Lung microvascular endothelial cell (primary cell): ENCODE data around the gene FERMT1. TPM values are rescaled to one million over a fixed set of nuclear protein-coding genes. Genes with fewer than 3 reads are reported as not detected.

Experiments
- DNase-seq, 2 donors: peaks; one replicate each; pipeline versions ENCODE4 v3.0.0 to v3.0.0-alpha.2; 2010; ENCODE audit warnings: low read depth in 2 of 2
- total RNA-seq: library from RNA; depleted of rRNA; stranded (reverse); fragments of >200 nt; gene quantifications from 2 replicates; pipeline ENCODE4 v1.2.1, GENCODE V29; 2014

The FERMT1 gene, protein sequence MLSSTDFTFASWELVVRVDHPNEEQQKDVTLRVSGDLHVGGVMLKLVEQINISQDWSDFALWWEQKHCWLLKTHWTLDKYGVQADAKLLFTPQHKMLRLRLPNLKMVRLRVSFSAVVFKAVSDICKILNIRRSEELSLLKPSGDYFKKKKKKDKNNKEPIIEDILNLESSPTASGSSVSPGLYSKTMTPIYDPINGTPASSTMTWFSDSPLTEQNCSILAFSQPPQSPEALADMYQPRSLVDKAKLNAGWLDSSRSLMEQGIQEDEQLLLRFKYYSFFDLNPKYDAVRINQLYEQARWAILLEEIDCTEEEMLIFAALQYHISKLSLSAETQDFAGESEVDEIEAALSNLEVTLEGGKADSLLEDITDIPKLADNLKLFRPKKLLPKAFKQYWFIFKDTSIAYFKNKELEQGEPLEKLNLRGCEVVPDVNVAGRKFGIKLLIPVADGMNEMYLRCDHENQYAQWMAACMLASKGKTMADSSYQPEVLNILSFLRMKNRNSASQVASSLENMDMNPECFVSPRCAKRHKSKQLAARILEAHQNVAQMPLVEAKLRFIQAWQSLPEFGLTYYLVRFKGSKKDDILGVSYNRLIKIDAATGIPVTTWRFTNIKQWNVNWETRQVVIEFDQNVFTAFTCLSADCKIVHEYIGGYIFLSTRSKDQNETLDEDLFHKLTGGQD
- under 0.01 and 0.44 TPM in 2 replicates for total RNA-seq

DNA sequence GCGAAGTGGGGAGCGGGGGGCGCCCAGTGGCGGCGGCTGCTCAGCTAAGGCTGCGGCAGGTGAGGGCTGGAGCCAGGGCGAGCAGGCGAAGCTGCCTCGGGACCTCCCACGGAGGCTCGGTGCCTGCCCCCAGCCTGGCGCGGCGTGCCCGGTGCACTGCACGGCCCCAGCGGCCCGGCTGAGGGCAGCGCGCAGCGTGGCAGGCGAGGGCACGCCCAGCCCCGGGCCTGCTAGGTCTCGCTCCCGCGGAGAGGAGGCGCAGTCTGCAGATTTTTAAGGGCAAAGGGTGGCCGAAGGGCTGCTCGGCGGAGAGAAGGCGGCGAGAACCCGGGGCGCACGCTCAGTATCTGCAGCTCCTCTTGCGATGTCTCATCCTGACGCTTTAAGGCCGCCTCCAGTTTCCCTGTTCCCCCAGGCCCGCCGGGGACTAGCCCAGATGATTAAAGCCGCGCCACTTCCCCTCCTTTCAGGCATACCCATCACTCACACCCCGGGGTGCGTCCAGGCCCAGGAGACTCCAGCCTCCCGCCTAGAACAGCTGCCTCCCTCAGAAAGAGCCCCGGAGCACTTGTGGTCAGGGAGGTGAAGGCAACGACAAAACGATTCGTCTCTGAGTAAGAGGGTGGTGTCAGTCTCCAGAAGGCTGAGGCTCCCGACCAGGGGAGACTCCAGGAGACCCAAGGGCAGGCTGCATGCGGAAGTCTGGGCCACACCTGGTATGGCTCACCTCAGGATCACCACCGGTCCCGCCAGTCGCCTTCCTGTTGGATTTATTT lies at the start of gene FERMT1:
Gene FERMT1 (minus strand): TSS at position 158 of the 776 bp plus-strand sequence. CDS start 3,476 bp downstream, outside the sequence.
- peak; percentile 22 to 52 for DNase-seq

DNA sequence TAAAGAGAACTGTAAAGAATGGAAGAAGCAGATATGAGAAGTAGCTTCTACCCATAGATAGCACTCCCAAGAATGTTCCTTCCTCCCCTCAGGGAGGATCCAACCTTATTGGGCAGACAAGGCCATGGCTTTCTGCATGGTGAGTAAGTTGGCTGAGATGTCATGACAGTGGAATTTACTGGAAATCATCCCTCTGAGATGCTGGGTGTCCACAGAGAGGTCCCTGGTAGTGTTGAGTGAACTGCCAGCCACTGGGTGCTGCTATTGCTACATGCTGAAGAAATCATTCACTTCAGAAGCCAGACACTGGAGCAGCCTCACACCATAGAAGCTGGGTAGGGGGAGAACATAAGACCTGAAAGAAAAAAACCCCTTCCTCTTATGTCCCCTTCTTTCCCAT lies 46.4 kb upstream of the FERMT1 start:
- no peak for DNase-seq

DNA sequence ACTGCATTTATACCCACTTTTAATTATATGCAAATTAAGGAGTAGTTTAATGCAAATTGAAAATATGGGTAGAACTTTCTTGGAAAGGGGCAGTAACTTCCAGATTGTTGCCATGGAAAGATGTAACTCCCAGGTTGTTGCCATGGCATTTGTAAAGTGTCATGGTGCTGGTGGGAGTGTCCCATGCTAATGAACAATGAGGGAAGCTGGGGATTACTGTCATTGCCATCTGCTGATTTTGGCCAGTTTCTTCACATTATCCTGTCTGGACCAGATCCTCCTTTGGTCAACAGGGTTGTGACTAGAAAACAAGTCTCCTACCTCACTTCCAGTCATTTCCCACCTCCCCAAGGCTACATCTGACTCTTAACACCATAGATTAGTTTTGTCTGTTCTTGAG lies 45.4 kb upstream of the FERMT1 start:
- DNase-seq, result no peak

DNA sequence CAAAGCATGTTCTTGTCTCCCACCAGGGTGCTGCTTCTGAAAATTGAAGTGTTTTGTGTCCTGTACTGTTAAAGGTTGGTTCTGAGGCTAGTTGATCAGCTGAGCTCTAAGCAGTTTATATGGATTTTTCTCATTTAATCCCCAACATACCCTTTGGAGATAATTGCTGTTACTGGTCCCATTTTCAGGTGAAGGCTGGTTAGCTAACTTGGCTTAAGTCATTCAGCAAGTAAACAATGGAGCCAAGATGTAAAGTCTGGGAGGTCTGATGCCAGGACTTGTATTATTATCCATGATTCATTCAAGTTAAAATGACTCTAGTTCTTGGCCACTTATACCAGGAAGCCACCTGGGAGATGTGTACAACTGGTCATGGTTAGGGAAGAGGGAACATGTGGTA lies 42.5 kb upstream of the FERMT1 start:
- no peak for DNase-seq

DNA sequence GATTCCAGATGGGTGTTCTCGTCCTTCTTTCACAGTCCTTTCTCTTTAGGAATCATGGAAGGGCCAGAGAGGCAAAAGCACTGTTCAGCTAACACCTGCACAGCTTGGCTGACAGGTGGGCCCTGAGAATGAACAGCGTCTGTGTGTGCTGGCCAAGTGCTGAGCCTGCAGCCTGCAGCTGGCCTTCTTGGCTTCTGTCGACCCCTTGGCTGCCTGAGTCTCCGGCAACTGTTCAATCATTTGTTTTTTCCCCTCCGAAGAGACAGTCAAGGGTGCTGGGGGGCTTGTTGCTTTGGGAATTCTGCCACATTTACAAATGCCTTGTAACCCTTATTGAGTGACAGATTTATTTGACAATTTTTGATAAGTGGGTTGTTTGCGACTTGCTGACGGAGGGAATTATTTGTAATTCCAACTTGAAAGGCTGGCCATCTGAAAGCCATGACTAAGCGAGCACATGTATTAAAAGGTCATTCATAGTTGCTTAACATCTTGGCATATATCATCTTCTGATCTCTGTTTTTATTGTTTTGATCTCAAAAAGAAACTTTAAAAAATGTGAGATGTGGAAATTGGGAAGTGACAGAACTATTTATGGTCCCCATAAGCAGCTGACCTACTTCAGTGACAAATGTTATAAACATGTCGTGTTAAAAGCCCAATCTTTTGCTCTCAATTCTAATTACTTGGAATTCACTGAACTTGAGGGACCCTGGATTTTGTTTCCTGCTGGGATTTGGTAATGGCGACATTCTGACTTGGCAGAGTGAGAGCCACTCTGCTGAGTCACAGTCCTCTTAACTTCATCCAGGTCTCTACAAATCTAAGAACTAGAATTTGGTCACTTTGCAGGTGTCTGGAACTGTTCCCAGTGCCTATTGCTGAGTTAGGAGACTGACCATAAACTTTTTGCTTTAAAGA lies 41.9 kb upstream of the FERMT1 start:
- DNase-seq, result no peak

DNA sequence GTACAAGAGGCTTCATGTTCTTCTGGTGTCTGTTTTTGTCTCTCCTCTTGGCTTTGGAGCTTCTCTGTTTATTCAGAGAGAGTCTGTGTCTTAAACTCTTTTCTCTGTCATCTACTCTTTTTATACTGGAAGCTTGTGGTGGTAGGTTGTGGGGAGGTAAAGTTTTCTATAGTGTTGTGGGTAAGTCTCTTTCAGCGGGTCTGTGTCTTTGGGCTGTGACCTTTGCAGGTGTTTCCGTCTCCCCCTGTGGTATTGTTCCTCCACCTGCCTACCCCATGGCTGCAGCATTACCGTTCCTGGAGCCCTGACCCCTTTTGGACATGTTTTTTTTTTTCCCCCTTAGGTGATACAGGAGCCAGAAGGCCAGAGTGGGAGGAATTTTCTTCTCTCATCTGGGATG lies 37.9 kb upstream of the FERMT1 start:
- no peak for DNase-seq

DNA sequence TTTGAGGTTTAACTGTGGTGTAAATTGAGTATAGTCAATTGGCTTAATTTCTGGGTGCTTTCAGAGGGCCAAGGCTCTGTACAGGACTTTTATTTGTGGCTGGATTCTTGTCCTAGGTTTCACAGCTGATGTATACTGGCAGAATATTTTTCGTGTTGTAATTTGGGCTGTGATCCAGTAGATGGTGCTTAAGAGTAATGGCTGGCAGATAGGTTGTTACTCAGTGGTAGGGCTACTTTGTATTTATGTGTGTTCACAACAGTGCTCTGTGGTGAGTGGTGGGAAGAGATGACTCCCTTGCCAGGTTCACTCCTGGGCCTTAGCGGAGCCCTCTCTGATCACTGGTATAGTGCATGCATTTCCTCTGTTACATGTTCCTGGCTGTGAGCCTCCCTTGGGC lies 34.5 kb upstream of the FERMT1 start:
- peak; percentile 3 to 10 for DNase-seq

DNA sequence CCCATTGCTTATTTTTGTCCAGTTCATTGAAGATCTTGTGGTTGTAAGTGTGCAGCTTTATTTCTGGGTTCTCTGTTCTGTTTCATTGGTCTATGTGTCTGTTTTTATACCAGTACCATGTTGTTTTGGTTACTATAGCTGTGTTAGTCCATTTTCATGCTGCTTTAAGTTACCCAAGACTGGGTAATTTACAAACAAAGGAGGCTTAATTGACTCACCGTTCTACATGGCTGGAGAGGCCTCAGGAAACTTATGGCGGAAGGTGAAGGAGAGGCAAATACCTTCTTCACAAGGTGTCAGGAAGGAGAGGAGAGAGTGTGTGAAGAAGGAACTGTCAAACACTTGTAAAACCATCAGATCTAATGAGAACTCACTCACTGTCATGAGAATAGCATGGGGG lies 29.9 kb upstream of the FERMT1 start:
- DNase-seq, result no peak

DNA sequence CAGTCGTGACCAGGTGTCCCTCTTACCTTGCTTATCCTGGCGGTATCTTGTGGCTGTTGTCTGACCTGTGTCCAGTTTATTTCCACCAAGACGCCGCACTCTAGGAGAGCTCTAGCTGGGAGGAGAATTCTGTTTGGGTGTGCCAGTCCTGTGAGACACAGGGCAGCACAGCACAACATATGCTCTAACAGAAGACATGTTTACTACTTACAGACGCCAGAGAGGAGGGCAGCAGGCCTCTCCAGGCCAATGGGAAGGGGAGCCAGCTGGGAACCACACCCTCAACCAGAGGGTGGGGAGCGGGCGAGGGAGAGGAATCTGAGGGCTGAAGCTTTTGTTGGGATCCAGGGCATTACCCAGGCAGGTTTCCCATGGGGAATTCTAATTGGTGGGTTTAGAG lies 25.2 kb upstream of the FERMT1 start:
- no peak for DNase-seq

DNA sequence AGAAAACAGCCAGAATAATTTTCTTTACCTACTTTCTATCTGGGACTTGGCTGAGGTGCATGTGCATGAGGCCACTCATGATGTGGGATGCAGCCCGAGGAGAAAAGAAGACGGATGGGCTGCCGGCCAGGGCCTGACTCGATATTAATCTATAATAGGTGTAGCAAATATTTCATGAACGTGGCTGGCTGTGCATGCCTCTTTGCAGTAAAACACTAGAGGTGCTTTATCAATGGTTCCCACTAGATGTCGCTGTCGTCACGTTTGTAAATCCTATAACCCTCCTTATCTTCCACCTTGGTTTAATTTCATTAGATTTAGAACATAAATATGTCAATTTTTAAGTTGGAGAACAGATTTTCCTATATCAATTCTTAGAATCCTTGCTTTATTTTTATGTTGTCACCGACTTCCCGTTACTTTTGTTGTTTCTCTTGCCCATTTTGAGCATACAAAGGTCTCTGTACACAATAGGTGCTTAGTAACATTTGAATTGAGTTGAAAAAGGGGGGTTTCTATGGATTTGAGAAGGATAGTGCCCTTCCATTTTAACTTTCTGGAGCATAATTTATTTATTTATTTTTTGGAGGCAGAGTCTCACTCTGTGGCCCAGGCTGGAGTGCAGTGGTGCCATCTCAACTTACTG lies 19.6 kb upstream of the FERMT1 start:
- DNase-seq, result peak; percentile 67 to 76

DNA sequence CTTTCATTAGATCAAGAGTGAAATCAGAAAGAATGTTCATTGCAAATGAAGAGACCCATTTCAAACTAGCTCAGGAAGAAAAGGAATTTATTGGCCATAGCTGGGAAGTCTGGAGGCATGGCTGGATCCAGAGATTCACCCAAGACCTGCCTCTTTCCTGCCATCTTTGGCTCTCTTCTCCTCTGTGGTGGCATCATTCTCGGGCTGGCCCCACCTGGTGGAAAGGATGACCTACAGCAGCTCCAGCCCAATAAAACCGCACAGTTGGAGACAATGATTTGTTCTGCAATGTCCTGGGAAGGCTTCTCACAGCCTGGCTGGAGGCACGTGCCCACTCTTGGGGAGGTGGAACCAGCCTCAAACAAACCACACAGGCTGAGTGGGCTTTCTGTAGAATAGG lies 18.1 kb upstream of the FERMT1 start:
- no peak for DNase-seq

DNA sequence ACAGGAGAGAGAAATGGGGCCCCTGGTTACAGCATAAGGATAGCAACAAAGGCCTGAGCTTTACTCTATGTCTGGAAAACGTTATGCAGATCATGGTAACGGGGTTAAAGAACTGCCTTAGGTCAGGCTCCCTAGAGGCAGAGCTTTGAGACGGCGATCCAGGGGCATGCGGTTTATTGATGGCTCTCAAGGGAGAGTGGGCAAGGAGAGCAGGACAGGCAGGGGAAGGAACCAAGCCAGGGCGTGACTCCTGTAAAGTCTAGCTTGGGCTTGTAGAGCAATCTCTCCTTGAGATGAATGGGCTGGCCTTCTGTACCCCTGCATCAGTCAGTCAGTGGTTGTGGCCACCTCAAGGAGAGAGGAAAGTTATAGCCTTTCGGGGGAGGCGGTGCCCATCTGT lies 12.5 kb upstream of the FERMT1 start:
- no peak for DNase-seq

DNA sequence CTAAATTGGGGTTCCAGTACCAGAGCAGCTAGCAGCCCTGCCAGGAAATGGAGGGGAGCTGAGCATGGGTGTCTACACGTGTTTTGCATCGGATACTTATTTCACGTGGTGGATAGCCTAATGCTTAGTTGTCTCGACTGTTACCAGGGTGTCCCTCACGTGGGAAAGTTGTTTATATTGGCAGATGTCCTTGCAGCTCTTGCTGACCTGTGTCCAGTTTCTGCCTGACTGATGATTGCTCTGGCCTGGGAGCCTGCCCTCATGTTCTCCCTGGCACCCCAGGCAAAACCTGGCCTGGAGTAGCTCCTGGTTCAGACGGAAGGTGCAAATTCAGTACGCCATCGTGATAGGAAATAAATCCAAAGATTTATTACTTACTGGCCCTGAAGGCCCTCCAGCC lies 11.8 kb upstream of the FERMT1 start:
- DNase-seq, result peak in 1 of 2 donors; percentile 4

DNA sequence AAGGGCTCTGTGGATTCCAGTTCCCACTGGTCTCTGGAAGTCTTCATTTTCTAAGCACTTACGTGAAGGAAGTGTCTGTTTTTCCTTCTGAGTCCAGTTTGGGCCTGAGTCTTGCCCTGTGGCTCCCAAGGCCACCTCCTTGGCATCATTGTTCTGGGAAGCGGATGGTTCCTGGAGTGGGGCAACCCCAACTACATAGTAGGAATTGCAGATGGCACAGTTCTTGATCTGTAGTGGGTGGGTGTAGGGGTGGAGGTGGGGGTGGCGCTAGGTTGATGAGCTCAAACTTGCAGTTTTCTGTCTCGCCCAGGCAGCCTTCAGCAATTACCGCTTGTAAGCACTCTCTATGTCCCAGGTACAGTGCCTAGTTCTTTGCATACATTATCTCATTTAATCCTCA lies 7.2 kb upstream of the FERMT1 start:
- DNase-seq, result no peak

DNA sequence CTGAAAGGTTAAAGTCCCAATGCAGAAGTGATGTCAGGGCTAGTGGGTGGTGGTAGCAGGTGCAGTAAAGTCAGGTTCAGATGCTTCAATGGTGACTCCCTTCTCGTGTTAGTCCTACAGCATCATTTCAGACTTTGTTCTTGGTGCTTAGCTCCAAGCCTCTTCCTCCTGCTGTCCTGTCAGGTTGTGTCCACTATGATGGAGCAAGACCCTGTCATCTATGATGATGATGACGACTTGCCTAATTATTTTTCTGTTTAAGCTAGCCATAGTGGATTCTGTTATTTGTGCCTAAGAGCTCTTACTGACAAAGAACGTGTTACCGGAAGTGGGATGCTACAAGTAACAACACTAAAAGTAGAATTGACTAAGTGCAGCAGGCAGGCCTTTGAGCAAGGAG lies 5.0 kb upstream of the FERMT1 start:
- DNase-seq, result no peak

DNA sequence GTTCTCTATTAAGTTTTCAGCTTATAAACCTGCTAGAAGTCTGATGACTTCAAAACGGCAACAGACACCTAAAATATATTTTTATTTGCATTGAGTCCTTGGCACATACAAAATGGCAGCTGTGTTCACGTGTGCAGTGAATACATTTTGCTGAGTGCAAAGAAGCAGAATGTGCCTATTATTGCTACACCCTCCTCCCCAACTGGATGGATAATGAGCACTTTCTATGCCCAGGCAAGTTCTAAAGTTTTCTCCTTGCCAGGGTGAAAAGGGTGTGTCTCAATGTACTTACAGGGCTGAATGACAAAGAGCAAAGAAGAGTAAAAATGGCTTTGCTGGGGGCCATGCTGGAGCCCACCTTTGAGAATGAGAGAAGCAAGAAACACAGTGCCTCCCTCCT lies 4.0 kb upstream of the FERMT1 start:
- DNase-seq, result no peak

DNA sequence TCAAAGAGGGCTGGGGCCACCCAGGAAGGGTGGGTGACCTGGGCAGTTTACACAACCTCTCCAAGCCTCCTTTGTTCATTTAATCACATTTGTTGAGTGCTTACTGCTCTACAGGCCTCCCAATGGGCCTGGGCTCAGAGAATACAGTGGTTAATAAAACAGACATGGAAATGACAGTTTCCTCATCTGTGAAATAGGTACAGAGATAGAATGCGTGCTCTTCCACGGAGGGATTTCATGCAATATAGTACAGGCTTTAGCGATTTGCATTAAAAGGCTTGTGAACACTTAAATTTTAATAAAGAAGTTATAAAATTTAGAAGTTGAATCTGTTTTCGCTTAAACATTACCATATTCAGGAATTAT lies 802 bp upstream of the FERMT1 start:
- DNase-seq, result no peak

DNA sequence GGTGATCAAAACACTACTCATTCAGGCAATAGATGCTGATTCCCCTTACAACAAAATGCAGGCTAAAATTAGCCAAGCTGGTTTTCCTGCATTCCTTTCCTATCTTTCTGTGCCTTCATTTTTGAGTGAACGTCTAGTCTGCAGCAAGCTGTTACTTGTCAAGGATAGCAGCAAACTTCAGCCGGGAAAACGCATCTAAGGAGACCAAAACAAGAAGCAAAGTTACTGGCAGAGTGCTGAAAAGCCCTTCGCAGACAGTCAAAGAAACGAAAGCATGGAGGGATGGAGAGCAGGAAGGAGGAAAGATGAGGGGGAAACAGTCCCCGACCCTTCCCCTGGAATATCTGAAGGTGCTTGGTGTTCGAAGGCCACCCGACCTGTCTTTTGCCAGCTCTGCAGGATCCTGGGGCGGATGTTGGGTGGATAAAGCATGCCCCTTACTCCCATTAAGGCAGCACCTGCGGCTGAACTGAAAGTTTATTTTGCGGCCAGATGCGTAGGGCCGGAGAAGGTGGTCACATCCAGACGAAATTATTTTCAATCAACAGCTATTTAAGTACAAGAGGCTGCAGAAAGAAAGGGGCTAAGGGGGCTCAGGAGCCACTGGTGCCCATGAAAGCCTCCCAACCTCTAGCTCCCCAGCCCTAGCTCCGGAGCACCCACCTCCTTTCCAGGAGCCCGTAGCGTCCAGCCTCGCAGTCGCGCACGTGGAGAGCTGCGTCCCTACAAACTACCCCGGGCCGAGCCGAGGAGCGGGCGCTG lies 538 bp downstream of the FERMT1 start:
- peak; percentile 18 to 19 for DNase-seq

DNA sequence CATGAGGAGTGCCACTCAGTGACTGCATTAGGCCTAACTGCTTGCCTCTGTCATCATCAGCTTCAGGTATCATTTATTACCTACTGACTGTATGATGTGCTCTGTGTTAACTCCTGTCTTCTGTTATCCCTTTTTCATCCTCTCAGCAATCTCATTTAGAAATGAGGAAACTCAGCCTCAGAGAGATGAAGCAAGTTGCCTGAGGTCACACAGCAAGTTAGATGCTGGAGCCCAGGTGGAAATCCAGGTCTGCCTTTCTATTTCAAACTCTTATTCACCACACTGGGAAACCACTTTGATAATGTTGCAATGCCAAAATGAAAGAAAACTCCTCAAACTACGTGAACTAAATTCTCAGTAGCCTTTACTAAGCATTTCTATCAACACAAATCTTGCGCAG lies 1.3 kb downstream of the FERMT1 start:
- DNase-seq, result no peak

DNA sequence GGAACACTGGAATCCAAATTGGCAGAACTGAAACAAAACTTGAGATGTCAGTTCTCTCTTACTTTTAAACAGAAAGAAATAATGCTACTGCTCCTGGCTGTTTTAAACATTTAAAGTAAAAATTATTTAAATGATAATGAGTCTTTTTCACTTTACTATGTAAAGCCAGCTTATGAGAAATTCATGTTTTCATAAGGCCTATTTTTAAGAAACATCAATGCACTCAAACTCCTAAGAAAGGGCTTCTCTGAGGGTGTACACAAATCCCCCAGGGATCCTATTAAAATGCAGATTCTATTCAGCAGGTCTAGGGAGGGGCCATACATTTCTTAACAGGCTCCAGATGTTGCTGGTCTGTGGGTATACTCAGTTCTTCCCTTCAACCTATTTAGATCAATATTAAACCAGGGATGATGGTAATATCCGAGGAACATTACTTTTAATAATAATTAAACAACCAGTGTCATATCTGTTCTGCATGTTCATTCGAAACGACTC lies 2.3 kb downstream of the FERMT1 start:
- DNase-seq, result no peak
